Measurements from ENCODE around the gene AP1G1. TPM values are rescaled to one million over a fixed set of nuclear protein-coding genes. Genes with fewer than 3 reads are reported as not detected.
"Not testable (repeated sequence)": the region's sequence is repeated elsewhere in the genome, so short reads cannot be mapped to it uniquely, and the experiment has no call there.

Gene AP1G1
- total RNA-seq, 1 donor from 2014 or later, result 98.3 TPM

DNA sequence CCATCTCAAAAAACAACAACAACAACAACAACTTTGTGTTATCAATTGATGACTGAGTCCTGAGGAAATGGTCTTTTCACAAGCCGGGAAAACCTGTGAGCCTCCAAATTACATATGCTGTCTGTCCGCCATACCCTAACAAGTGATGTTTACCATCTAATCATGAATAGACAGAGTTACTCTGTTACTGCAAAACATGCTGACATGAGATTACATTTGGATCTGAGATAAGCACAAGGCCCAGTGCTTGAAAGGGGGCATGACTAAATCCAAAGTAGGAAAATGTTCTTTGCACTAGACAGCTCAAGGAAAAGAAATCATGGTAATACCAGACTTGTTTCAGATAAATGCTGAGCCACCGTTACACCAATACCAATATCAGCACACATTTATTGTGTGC lies 28.5 kb upstream of the AP1G1 start:
- H3K4me3 Mint-ChIP-seq, result no peak overlapping the region
- H3K27ac Mint-ChIP-seq, result no peak overlapping the region
- intact Hi-C loops (cut with micrococcal nuclease), result no loop called here
- H3K27me3 Mint-ChIP-seq, result no peaks in the 10 kb centered on the region
- H3K36me3 Mint-ChIP-seq (ENCODE audit: low read depth), result no peaks in the 10 kb centered on the region
- no peak for DNase-seq
- H3K9me3 Mint-ChIP-seq, result no peaks in the 10 kb centered on the region
- H3K4me1 Mint-ChIP-seq, result peaks cover 9% of the 10 kb centered on the region

DNA sequence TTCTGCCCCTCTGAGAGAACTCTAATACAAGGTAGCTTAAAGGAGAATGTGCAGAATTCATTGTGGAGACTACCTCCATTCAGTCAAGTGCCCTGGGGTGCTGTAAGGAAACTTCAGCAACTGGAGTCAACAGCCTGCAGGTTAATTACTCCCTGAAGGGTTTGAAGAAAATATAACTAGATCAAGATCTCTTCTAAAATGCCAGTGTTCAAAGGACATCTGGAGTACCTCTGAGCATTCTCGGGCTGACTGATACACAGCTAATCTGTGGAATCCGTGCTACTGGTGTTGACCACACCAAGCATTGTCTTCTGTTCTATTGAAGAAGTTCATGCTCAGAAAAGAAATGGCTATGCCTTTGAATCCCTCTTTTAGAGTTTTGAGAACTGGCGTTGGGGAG lies 25.7 kb upstream of the AP1G1 start:
- Mint-ChIP-seq H3K27ac (no peak overlapping the region), H3K4me3 (no peak overlapping the region), H3K4me1 (peaks cover 4% of the 10 kb centered on the region), H3K9me3 (no peaks in the 10 kb centered on the region), H3K36me3 (ENCODE audit: low read depth) (no peaks in the 10 kb centered on the region), H3K27me3 (no peaks in the 10 kb centered on the region)
- intact Hi-C loops (cut with micrococcal nuclease), result no loop called here
- no peak for DNase-seq

DNA sequence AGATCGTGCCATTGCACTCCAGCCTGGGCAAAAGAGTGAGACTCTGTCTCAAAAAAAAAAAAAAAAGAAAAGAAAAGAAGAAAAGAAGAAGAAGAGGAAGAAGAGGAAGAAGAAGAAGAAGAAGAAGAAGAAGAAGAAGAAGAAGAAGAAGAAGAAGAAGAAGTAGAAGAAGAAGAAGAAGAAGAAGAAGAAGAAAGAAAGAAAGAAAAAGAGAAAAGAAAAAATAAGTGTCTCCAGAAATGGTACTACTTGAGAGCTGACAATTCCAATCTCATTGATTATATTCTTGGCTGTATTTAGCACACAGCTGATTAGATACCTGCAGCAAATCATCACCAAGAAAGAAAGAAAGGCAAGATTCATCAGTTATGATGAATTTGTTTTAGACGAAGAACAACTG lies 23.5 kb upstream of the AP1G1 start:
- H3K36me3 Mint-ChIP-seq (ENCODE audit: low read depth); H3K4me3 Mint-ChIP-seq; DNase-seq; H3K27me3 Mint-ChIP-seq; intact Hi-C loops (cut with micrococcal nuclease); H3K4me1 Mint-ChIP-seq; H3K27ac Mint-ChIP-seq; H3K9me3 Mint-ChIP-seq: not testable (repeated sequence)

DNA sequence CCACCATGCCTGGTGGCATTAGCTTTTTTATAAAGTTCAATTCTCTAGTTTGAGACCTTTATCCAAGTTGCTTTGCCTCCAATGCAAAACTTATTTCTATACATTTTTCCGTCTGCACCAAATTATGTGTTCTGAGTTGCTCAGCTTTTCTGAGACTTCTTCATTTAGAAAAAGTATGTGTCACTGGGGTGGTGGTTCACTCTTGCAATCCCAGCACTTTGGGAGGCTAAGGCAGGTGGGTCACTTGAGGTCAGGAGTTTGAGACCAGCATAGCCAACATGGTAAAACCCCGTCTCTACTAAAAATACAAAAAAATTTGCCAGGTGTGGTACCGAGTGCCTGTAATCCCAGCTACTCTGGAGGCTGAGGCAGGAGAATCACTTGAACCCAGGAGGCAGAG lies 23.1 kb upstream of the AP1G1 start:
- H3K4me1 Mint-ChIP-seq; H3K4me3 Mint-ChIP-seq; DNase-seq; intact Hi-C loops (cut with micrococcal nuclease); H3K27me3 Mint-ChIP-seq; H3K36me3 Mint-ChIP-seq (ENCODE audit: low read depth); H3K9me3 Mint-ChIP-seq; H3K27ac Mint-ChIP-seq: not testable (repeated sequence)

DNA sequence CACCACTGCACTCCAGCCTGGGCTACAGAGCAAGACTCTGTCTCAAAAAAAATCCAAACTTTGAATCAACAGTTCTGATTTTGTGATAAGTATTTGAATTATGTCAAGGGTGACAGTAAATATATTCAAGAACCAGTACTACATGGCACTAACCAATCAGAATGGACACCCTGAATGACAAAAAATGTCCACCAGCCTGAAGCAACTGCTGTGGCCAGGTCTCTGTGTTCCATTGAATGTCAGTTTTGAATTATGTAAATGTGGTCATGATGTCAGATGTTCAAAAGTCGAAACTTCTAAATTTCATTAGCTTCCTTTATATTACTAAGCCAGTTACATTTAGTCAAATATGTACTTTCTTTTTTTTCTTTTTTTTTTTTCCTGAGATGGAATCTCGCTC lies 21.7 kb upstream of the AP1G1 start:
- DNase-seq, result no peak
- Mint-ChIP-seq H3K4me3 (no peak overlapping the region), H3K27ac (no peak overlapping the region), H3K36me3 (ENCODE audit: low read depth) (peaks cover 10% of the 10 kb centered on the region), H3K9me3 (peaks cover 8% of the 10 kb centered on the region), H3K27me3 (no peaks in the 10 kb centered on the region), H3K4me1 (peaks cover 7% of the 10 kb centered on the region)
- intact Hi-C loops (cut with micrococcal nuclease), result no loop called here

DNA sequence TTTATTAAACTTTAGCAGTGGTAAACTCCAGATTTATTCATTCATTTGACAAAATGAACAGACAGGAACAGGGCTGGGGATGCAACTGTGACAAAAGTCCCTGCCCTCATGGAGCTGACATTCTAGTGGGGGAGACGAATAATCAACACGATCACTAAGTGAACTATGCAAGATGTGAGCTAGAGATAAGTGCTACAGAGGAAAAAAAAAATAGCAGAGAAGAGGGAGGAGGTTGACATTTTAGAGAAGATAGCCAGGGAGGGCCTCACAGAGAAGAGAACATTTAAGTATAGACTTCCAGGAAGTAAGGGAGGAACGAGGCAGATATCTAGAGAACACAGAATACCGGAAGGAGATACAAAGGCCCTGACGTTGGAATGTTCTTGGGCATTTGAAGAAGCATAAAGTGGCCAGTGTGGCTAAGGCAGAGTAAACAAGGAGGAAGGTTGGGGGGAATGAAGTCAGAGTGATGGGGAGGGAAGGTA lies 17.9 kb upstream of the AP1G1 start:
- no peak for DNase-seq
- intact Hi-C loops (cut with micrococcal nuclease), result no loop called here
- H3K27ac Mint-ChIP-seq, result no peak overlapping the region
- H3K4me1 Mint-ChIP-seq, result peaks cover 3% of the 10 kb centered on the region
- H3K36me3 Mint-ChIP-seq (ENCODE audit: low read depth), result peaks cover 13% of the 10 kb centered on the region
- H3K9me3 Mint-ChIP-seq, result peaks cover 8% of the 10 kb centered on the region
- H3K4me3 Mint-ChIP-seq, result no peak overlapping the region
- no peaks in the 10 kb centered on the region for H3K27me3 Mint-ChIP-seq

DNA sequence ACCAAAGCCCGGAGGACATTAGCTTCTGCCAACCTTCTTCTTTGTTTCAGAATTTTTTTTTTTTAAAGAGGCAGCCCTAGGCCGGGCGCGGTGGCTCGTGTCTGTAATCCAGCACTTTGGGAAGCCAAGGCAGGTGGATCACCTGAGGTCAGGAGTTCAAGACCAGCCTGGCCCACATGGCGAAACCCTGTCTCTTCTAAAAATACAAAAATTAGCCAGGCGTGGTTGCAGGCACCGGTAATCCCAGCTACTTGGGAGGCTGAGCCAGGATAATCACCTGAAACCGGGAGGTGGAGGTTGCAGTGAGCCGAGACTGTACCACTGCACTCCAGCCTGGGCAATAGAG lies 8.5 kb upstream of the AP1G1 start:
- Mint-ChIP-seq H3K27ac (peak overlapping the region; percentile 91), H3K4me3 (peak overlapping the region; percentile 56), H3K4me1 (peaks cover 13% of the 10 kb centered on the region)
- intact Hi-C loops (cut with micrococcal nuclease); H3K27me3 Mint-ChIP-seq; DNase-seq; H3K36me3 Mint-ChIP-seq (ENCODE audit: low read depth); H3K9me3 Mint-ChIP-seq: not testable (repeated sequence)

DNA sequence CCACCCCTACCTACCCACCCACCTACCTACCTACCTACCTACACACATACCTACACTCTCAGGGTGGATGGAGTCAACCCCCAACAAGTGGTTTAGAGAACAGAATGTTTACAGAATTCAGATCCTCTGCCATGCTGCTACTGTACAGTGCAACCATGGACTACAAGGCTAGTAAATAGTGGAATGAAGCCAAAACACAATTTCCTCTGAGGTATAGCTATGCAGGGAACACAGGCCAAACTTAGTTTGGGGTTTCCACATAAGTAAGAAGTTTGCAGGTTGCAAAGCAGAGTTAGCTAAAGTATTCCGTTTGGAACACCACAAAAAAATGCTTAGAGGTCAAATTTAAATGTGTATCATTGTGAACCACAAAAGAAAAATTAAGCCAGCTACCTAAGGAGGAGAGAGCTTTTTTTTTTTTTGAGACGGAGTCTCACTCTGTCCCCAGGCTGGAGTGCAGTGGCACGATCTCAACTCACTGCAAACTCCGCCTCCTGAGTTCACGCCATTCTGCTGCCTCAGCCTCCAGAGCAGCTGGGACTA lies 2.7 kb upstream of the AP1G1 start:
- intact Hi-C loops (cut with micrococcal nuclease), result no loop called here
- Mint-ChIP-seq H3K36me3 (ENCODE audit: low read depth) (peaks cover 10% of the 10 kb centered on the region), H3K4me3 (no peak overlapping the region), H3K9me3 (no peaks in the 10 kb centered on the region), H3K27me3 (no peaks in the 10 kb centered on the region), H3K27ac (no peak overlapping the region), H3K4me1 (peaks cover 18% of the 10 kb centered on the region)
- no peak for DNase-seq

DNA sequence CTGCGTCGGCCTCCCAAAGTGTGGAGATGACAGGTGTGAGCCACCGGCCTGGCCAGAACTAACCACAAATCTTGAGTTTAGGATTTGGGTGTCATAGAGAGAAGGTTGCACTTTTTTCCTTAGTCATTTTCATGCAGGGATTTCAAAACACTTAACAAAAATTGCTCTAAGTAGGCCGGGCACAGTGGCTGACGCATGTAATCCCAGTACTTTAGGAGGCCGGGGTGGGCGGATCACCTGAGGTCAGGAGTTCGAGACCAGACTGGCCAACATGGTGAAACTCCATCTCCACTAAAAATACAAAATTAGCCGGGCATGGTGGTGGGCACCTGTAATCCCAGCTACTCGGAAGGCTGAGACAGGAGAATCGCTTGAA lies 1.5 kb upstream of the AP1G1 start:
- H3K27me3 Mint-ChIP-seq; H3K9me3 Mint-ChIP-seq; DNase-seq; intact Hi-C loops (cut with micrococcal nuclease): not testable (repeated sequence)
- peaks cover 10% of the 10 kb centered on the region for H3K36me3 Mint-ChIP-seq (ENCODE audit: low read depth)
- H3K27ac Mint-ChIP-seq, result peak overlapping the region; percentile 100
- H3K4me3 Mint-ChIP-seq, result peak overlapping the region; percentile 94
- H3K4me1 Mint-ChIP-seq, result peaks cover 20% of the 10 kb centered on the region

DNA sequence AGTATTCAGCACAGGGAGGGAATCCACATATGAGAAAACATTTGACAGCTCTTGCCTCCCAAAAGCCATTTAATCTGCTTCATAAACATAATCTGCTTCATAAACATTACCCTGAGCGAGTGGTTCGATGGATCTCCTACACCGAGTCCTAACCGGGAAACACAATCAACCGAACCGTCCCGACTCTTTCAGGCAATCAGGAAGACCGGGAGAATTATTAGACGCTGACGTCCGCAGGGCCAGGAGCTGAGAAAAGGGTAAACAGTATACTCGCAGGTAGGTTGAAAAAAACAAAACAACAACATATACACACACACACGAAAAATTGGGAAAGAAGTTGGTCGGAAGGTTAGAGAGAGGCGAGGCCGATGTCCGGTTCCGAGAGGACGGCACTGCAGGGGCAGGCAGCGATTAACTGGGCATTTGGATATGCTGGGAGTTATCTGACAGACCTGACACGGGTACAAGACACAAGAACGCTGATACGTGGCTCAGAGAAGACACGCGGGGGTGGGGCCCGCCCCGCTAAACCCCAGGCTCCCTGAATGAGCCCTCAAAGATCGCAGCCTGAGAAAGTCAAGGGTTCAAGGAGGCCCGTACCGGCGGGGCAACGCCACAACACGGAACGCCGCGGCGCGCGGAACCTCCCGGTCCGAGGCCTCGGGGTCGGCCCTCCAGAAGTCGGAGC lies 585 bp downstream of the AP1G1 start:
- intact Hi-C loops (cut with micrococcal nuclease), result loop anchor here (1.0 to 10.0 kb wide), 7 partner anchors 34 to 284 kb away; partner anchors contain the start of genes DHODH, DHX38, IST1 and TXNL4B
- Mint-ChIP-seq H3K27ac (peak overlapping the region; percentile 100), H3K36me3 (ENCODE audit: low read depth) (peaks cover 18% of the 10 kb centered on the region), H3K4me1 (peaks cover 25% of the 10 kb centered on the region), H3K9me3 (no peaks in the 10 kb centered on the region), H3K27me3 (no peaks in the 10 kb centered on the region), H3K4me3 (peak overlapping the region; percentile 94)
- DNase-seq, result peak; percentile 66

DNA sequence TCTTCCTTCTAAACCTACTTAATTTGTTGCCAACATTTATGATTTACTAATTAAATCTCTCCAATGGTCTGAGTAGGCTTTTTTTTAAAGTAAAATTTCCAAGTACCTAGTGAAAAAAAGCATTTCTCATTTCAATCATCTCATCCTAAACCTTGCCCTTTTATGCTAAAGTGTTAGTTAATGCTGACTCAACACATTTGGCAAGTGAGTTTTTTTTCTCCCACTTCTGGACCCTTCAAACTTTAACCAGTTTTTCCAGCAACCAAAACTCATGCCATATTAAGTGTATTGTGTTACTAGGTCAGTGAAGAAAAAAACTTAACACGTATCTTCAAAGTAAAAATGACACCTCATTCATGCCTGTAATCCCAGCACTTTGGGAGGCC lies 5.3 kb downstream of the AP1G1 start:
- Mint-ChIP-seq H3K4me3 (no peak overlapping the region), H3K4me1 (peaks cover 21% of the 10 kb centered on the region), H3K27ac (no peak overlapping the region), H3K9me3 (no peaks in the 10 kb centered on the region), H3K36me3 (ENCODE audit: low read depth) (peaks cover 29% of the 10 kb centered on the region), H3K27me3 (no peaks in the 10 kb centered on the region)
- intact Hi-C loops (cut with micrococcal nuclease), result loop anchor here (10.0 kb wide), 2 partner anchors 48 to 162 kb away; no protein-coding TSS in a partner anchor
- no peak for DNase-seq

DNA sequence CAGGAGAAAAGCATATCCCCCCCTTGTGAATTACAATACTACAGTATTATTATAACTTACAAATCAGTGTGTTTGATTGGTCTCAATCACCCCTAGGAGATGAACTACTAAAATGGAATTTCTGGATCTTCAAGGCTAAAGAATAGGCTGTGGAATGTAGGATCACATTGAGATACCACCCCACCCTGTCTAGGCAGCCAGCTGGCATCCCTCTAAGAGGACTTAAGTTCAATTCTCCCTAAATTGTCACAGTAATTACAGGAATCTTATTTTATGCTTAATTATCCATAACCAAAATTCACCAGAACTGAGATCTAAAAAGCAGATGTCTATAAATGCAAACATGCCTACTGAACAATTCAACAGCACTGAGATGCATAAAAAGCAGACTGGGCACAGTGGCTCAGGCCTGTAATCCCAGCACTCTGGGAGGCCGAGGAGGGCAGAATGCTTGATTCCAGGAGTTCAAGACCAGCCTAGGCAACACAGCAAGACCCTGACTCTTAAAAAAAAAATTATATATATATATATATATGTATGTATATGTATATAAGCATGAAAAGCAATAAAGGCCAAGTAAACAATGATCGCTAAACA lies 12.0 kb downstream of the AP1G1 start:
- peaks cover 33% of the 10 kb centered on the region for H3K4me1 Mint-ChIP-seq
- intact Hi-C loops (cut with micrococcal nuclease), result loop anchor here (1.0 kb wide), 1 partner anchor 10 kb away; no protein-coding TSS in a partner anchor
- peaks cover 30% of the 10 kb centered on the region for H3K36me3 Mint-ChIP-seq (ENCODE audit: low read depth)
- no peaks in the 10 kb centered on the region for H3K27me3 Mint-ChIP-seq
- H3K27ac Mint-ChIP-seq, result no peak overlapping the region
- H3K4me3 Mint-ChIP-seq, result no peak overlapping the region
- no peaks in the 10 kb centered on the region for H3K9me3 Mint-ChIP-seq
- DNase-seq, result no peak

DNA sequence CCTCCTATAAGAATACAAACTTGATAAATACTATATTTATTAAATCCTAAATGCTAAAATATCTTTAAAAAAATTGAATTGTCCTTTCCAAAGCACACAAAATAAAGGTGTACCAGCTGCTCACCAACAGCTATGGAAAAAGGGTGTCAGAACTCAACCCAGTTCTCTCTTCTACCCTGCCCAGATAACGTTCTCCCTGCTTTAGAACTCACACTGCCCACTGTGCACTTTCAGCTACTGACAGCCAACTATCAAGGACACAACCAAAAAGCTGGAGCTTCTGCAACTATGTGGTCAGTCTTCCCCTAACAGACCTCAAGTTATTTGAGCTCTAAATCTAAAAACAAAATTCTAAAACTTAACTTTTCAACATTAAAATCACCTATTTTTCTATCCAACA lies 13.7 kb downstream of the AP1G1 start:
- H3K27ac Mint-ChIP-seq, result no peak overlapping the region
- H3K4me1 Mint-ChIP-seq, result peaks cover 44% of the 10 kb centered on the region
- H3K36me3 Mint-ChIP-seq (ENCODE audit: low read depth), result peaks cover 25% of the 10 kb centered on the region
- no peaks in the 10 kb centered on the region for H3K9me3 Mint-ChIP-seq
- intact Hi-C loops (cut with micrococcal nuclease), result no loop called here
- no peaks in the 10 kb centered on the region for H3K27me3 Mint-ChIP-seq
- no peak for DNase-seq
- H3K4me3 Mint-ChIP-seq, result no peak overlapping the region

DNA sequence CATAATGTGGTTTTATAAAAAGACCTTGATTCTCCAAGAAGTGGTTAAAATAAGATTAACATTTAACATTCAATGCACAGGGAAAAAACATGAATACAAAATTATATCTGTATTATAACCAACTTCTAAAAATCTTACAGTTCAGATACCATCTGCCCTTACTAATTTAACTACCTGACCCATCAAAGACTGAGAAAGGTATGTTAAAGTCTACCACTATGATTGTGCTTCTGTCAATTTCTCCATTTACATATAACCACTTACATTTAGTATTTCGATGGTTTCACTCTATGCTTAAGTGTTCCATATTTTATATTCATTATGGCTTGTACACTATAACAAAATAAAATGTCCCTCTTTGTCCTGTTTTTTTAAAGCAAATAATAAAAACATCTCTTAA lies 14.6 kb downstream of the AP1G1 start:
- no peak for DNase-seq
- H3K27ac Mint-ChIP-seq, result no peak overlapping the region
- peaks cover 26% of the 10 kb centered on the region for H3K36me3 Mint-ChIP-seq (ENCODE audit: low read depth)
- peaks cover 47% of the 10 kb centered on the region for H3K4me1 Mint-ChIP-seq
- H3K27me3 Mint-ChIP-seq, result no peaks in the 10 kb centered on the region
- no peaks in the 10 kb centered on the region for H3K9me3 Mint-ChIP-seq
- intact Hi-C loops (cut with micrococcal nuclease), result no loop called here
- H3K4me3 Mint-ChIP-seq, result no peak overlapping the region
